ENCODE measurements around the gene UBR4. TPM values are rescaled to one million over a fixed set of nuclear protein-coding genes. Genes with fewer than 3 reads are reported as not detected.

UBR4 gene
- total RNA-seq, 1 experiment from 2014 or later = 131 TPM

DNA sequence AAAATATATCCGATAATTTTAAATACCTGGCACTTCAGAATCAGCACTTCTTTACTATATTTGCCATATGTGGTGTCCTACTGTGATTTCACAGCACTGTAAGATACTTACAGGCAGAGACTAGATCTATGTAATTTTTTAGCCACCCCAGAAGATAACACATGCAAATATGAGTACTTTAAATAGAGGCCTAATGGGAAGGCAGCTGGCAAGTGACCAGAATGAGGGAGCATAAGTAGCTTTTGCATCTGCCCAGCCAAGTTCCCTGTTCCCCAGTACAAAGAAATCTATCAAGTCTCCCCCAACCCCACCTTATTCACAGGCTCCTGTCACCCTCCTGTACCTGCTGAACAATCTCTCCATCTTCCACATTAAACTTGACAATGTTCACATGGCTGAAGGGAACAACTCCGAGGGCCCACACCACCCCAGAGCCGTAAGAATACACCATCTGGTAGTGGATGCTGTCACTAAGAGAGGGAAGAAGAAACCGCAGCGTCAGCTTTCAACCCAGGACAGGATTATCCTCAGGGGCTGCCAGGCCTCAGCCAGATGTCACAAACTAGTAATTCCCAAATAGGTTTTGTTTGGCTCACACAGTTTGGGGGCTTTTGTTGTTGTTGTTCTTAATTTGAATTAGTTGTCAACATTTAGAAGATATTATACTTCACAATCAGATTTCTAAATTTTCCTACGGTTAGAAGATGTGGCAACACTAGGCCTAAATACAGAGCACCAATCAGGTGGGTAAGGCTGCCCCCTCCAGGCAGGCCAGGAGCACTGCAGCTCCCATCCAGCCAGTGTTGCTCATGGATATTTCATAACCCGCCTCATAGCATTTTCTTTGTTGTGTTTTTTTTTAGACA, 30.8 kb upstream of the UBR4 start:
- Histone ChIP-seq H3K9me3 (ENCODE audit: control insufficient read depth, low read depth, low read length) (no peaks in the 10 kb centered on the region), H3T11ph (ENCODE audit: low read length) (no peak overlapping the region), H2BK5ac (ENCODE audit: insufficient read length, low read length) (no peak overlapping the region), H3K23me2 (ENCODE audit: insufficient read length, low read depth, low read length, poor library complexity, severe bottlenecking) (no peaks in the 10 kb centered on the region), H4K20me1 (ENCODE audit: control insufficient read depth, insufficient read depth, insufficient read length) (no peaks in the 10 kb centered on the region), H3K79me1 (ENCODE audit: insufficient read depth, low read depth, low read length, poor library complexity, severe bottlenecking) (no peaks in the 10 kb centered on the region), H2BK15ac (ENCODE audit: low read depth, low read length) (no peak overlapping the region), H2AFZ (ENCODE audit: low read length) (no peak overlapping the region), H3K4me2 (ENCODE audit: insufficient read depth, insufficient read length, low read length) (no peak overlapping the region), H2BK120ac (ENCODE audit: low read depth, low read length, poor library complexity, severe bottlenecking) (no peak overlapping the region), H3K79me2 (ENCODE audit: insufficient read depth, low read length) (peaks cover 3% of the 10 kb centered on the region; the same call in 1 of the 2 replicates), H2AK5ac (ENCODE audit: insufficient read length, low read length) (no peak overlapping the region), H3K14ac (ENCODE audit: insufficient read depth, low read length) (no peak overlapping the region), H3K23ac (ENCODE audit: insufficient read length, low read depth, low read length) (no peak overlapping the region), H3K27me3 (ENCODE audit: insufficient read depth, low read length) (no peaks in the 10 kb centered on the region; the same call in 1 of the 2 replicates), H4K5ac (ENCODE audit: insufficient read length, low read depth, low read length) (no peak overlapping the region), H3K18ac (ENCODE audit: insufficient read length, low read depth, low read length) (no peak overlapping the region), H4K91ac (ENCODE audit: insufficient read length, low read depth, low read length) (no peak overlapping the region), H3K4me1 (ENCODE audit: insufficient read depth, low read length) (no peaks in the 10 kb centered on the region), H3K56ac (ENCODE audit: insufficient read length, low read depth, low read length) (no peak overlapping the region), H4K8ac (replicated peaks; ENCODE audit: insufficient read length, low read depth, low read length) (no peak overlapping the region), H3K4ac (ENCODE audit: low read depth, low read length) (no peak overlapping the region), H2BK20ac (ENCODE audit: low read depth, low read length, poor library complexity, severe bottlenecking) (no peak overlapping the region), H3K27ac (ENCODE audit: insufficient read length, low read depth, low read length) (no peak overlapping the region), H3K9ac (ENCODE audit: extremely low read depth, insufficient read length, low read length) (no peak overlapping the region), H2BK12ac (ENCODE audit: insufficient read length, low read depth, low read length) (no peak overlapping the region)
- H3K27me3 Mint-ChIP-seq (ENCODE audit: low read depth) = no peaks in the 10 kb centered on the region
- no CpG with 5 or more reads among the region's 7 CpGs for WGBS (ENCODE audit: extremely low coverage, insufficient read length, low lambda C conversion rate)
- no peak for DNase-seq
- no peak overlapping the region for H3K4me3 Mint-ChIP-seq
- no peaks in the 10 kb centered on the region for H3K4me1 Mint-ChIP-seq
- H3K36me3 Mint-ChIP-seq (ENCODE audit: insufficient read depth in 1 of 3, low read depth in 3 of 3) = peaks cover 57 to 82% (median 79%) of the 10 kb centered on the region in 3 experiments; a peak in 6 of 7 replicates
- peak; percentile 91 for TF ChIP-seq CTCF (conservative IDR thresholded peaks at IDR 0.05)
- peak overlapping the region in 1 of 3 experiments; percentile 76; a peak in 1 of 7 replicates for H3K27ac Mint-ChIP-seq
- H3K9me3 Mint-ChIP-seq = no peaks in the 10 kb centered on the region
